ENCODE measurements around the gene PRKAR1B. TPM values are rescaled to one million over a fixed set of nuclear protein-coding genes. Genes with fewer than 3 reads are reported as not detected.

Gene PRKAR1B
- total and polyA plus RNA-seq, 2 donors (not counting 1 experiment from before 2014, with no cell fraction given): 4.5 to 8.6 TPM

DNA sequence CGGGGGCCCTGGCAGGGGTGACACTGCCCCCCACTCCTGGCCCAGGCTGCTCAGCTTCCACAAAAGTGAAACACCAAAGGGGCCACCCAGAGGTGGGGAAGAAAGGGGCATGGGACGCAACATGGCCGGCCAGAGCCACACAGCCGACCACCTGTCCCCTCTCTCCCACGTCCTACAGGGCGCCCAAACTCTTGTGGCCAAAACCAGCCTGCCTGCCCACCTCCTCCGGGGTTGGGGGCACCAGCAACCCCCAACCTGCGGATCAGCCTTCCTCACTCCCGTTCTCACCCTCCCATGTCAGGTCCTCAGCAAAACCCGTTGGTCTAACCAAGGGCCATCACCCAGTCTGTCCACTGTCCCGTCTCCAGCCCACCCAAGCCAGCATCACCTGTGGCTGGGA lies 80.1 kb downstream of the PRKAR1B start:
- TF ChIP-seq EZH2 (IDR thresholded peaks at IDR 0.05; ENCODE audit: borderline replicate concordance, insufficient read depth, low read depth, low read length, poor library complexity, severe bottlenecking): no peak
- TF ChIP-seq, protein P1, sequence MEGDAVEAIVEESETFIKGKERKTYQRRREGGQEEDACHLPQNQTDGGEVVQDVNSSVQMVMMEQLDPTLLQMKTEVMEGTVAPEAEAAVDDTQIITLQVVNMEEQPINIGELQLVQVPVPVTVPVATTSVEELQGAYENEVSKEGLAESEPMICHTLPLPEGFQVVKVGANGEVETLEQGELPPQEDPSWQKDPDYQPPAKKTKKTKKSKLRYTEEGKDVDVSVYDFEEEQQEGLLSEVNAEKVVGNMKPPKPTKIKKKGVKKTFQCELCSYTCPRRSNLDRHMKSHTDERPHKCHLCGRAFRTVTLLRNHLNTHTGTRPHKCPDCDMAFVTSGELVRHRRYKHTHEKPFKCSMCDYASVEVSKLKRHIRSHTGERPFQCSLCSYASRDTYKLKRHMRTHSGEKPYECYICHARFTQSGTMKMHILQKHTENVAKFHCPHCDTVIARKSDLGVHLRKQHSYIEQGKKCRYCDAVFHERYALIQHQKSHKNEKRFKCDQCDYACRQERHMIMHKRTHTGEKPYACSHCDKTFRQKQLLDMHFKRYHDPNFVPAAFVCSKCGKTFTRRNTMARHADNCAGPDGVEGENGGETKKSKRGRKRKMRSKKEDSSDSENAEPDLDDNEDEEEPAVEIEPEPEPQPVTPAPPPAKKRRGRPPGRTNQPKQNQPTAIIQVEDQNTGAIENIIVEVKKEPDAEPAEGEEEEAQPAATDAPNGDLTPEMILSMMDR (IDR thresholded peaks at IDR 0.05): no peak
- H3K9me3 Mint-ChIP-seq (ENCODE audit: insufficient read depth): no peaks in the 10 kb centered on the region
- Histone ChIP-seq H4K20me1 (ENCODE audit: control insufficient read depth, insufficient read depth, low read length, poor library complexity, severe bottlenecking) (no peaks in the 10 kb centered on the region), H3K4me1 (ENCODE audit: control insufficient read depth in 2 of 2, insufficient read depth in 2 of 2, low read length in 2 of 2) (no peaks in the 10 kb centered on the region), H3K27me3 (replicated peaks in 1 of 4; ENCODE audit: control extremely low read depth in 1 of 4, control insufficient read depth in 3 of 4, insufficient read depth in 4 of 4, low read length in 3 of 4) (no peaks in the 10 kb centered on the region), H3K27ac (ENCODE audit: low read length in 2 of 2) (no peak overlapping the region), H3K4me2 (replicated peaks; ENCODE audit: low read depth, low read length, poor library complexity, severe bottlenecking) (no peak overlapping the region), H3K9me3 (ENCODE audit: control extremely low read depth in 1 of 3, control insufficient read depth in 2 of 3, insufficient read depth in 1 of 3, low read length in 2 of 3) (peaks cover 0 to 40% (median 3%) of the 10 kb centered on the region in 3 donors), H3K79me2 (ENCODE audit: control insufficient read depth, insufficient read depth, low read length) (peaks cover 3% of the 10 kb centered on the region), H3K9ac (ENCODE audit: low read length) (no peak overlapping the region), H2AFZ (ENCODE audit: insufficient read depth, low read depth, low read length, poor library complexity, severe bottlenecking) (no peak overlapping the region), H3K36me3 (replicated peaks in 1 of 2; ENCODE audit: control extremely low read depth in 1 of 2, control insufficient read depth in 1 of 2, extremely low read depth in 1 of 2, insufficient read depth in 2 of 2, low read length in 1 of 2) (no peaks in the 10 kb centered on the region), H3K4me3 (ENCODE audit: control extremely low read depth in 1 of 5, extremely low read depth in 1 of 5, insufficient read depth in 1 of 5, low read depth in 2 of 5, low read length in 4 of 5) (no peak overlapping the region)
- H3K4me1 Mint-ChIP-seq: no peaks in the 10 kb centered on the region
- CTCF ChIA-PET: no interaction called here
- H3K27me3 Mint-ChIP-seq: no peaks in the 10 kb centered on the region
- intact Hi-C loops (cut with micrococcal nuclease): no loop called here
- no peak overlapping the region for H3K27ac Mint-ChIP-seq
- ATAC-seq (ENCODE audit: low read depth): no peak
- no peak overlapping the region for H3K4me3 Mint-ChIP-seq
- no peak for DNase-seq
- POLR2A ChIA-PET: no interaction called here
- 96% methylated on average over 10 of the region's 11 CpGs for WGBS (ENCODE audit: insufficient coverage)

DNA sequence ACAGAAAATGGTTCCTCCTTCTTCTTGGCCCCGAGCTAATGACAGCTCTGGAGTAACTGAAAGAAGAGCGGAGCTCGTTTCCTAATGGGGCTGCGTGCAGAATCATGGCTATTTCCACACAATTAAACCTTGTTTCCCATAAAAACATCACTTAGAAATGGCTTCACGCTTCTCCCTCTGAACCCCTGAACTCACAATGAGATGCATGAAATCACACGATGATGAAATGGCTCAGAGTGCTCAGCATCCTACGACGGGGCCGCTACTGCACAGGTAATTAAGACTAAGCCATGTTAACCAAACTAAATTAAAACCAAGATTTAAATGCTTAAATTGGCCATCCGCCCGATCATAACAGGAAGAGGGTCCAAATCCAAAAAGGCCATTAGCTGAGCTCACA lies 80.6 kb downstream of the PRKAR1B start:
- intact Hi-C loops (cut with micrococcal nuclease): no loop called here
- DNase-seq: no peak

More for the DNA sequence above, 80.6 kb downstream of the PRKAR1B start:
- Mint-ChIP-seq H3K27me3 (no peaks in the 10 kb centered on the region), H3K9me3 (ENCODE audit: insufficient read depth) (no peaks in the 10 kb centered on the region), H3K4me3 (no peak overlapping the region), H3K27ac (no peak overlapping the region), H3K4me1 (no peaks in the 10 kb centered on the region)
- H4K20me1 ChIP-seq (ENCODE audit: control insufficient read depth, insufficient read depth, low read length, poor library complexity, severe bottlenecking): no peaks in the 10 kb centered on the region
- ChIA-PET POLR2A (no interaction called here), CTCF (no interaction called here)
- no peak overlapping the region for H3K4me2 ChIP-seq (replicated peaks; ENCODE audit: low read depth, low read length, poor library complexity, severe bottlenecking)
- no peak overlapping the region for H3K9ac ChIP-seq (ENCODE audit: low read length)
- no peak for TF ChIP-seq EZH2 (IDR thresholded peaks at IDR 0.05; ENCODE audit: borderline replicate concordance, insufficient read depth, low read depth, low read length, poor library complexity, severe bottlenecking)
- TF ChIP-seq, protein P1 (IDR thresholded peaks at IDR 0.05): no peak
- no peak overlapping the region for H3K4me3 ChIP-seq (ENCODE audit: control extremely low read depth in 1 of 5, extremely low read depth in 1 of 5, insufficient read depth in 1 of 5, low read depth in 2 of 5, low read length in 4 of 5)
- H3K4me1 ChIP-seq (ENCODE audit: control insufficient read depth in 2 of 2, insufficient read depth in 2 of 2, low read length in 2 of 2): no peaks in the 10 kb centered on the region
- no peaks in the 10 kb centered on the region for H3K27me3 ChIP-seq (replicated peaks in 1 of 4; ENCODE audit: control extremely low read depth in 1 of 4, control insufficient read depth in 3 of 4, insufficient read depth in 4 of 4, low read length in 3 of 4)
- WGBS (ENCODE audit: insufficient coverage): 97% methylated on average over 11 of the region's 11 CpGs
- H3K9me3 ChIP-seq (ENCODE audit: control extremely low read depth in 1 of 3, control insufficient read depth in 2 of 3, insufficient read depth in 1 of 3, low read length in 2 of 3): peaks cover 0 to 40% (median 3%) of the 10 kb centered on the region in 3 donors
- no peaks in the 10 kb centered on the region for H3K36me3 ChIP-seq (replicated peaks in 1 of 2; ENCODE audit: control extremely low read depth in 1 of 2, control insufficient read depth in 1 of 2, extremely low read depth in 1 of 2, insufficient read depth in 2 of 2, low read length in 1 of 2)
- no peak for ATAC-seq (ENCODE audit: low read depth)
- H2AFZ ChIP-seq (ENCODE audit: insufficient read depth, low read depth, low read length, poor library complexity, severe bottlenecking): no peak overlapping the region
- peaks cover 3% of the 10 kb centered on the region for H3K79me2 ChIP-seq (ENCODE audit: control insufficient read depth, insufficient read depth, low read length)
- no peak overlapping the region for H3K27ac ChIP-seq (ENCODE audit: low read length in 2 of 2)

All from B cell (primary cell).